OCI-LY1 (cell line): ENCODE results near the gene IMPDH2.

Experiments used
- CTCF ChIP-seq: fragments of 200-600 bp; sonication (generic), shearing (Covaris generic); IDR thresholded peaks from 2 replicates; pipeline ENCODE4 v1.5.1; 2017; ENCODE audit warnings: mild to moderate bottlenecking, antibody characterized with exemption, low read length, moderate library complexity, mixed read lengths
- EZH2 ChIP-seq: fragments of 200-600 bp; sonication (generic), shearing (Covaris generic); IDR thresholded peaks from 2 replicates; pipeline ENCODE4 v1.8.0; 2017; ENCODE audit warnings: borderline replicate concordance, mixed run types, mild to moderate bottlenecking, antibody characterized with exemption, low read length, moderate library complexity, mixed read lengths

GRCh38 chr3:48993834-48994233 lies 35.4 kb downstream of the IMPDH2 start:
- TF ChIP-seq EZH2 (no peak), CTCF (no peak)
